ENCODE results near the gene TRMT5. TPM values are rescaled to one million over a fixed set of nuclear protein-coding genes. Genes with fewer than 3 reads are reported as not detected.

The TRMT5 gene
- total RNA-seq, 1 experiment from 2014 or later, result 24.9 TPM

DNA sequence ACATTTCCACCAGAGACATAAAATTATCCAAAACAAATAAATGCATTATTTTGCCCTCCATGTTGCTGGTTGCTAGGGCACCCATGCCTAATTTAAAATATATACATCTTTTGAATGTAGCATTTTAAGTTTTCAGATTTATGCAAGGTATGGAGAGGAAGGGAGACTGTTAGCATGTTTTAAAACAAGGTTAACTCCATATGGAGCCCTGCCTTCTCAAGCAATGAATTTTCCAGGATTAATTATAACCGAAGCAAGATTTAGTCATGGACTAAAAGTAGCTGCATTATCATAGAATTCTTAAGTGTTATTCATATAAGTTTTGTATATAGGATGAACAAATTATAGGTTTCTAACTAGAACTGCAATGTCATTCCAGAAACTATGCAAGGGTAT is 37.2 kb downstream of the TRMT5 start:
- Mint-ChIP-seq H3K27me3 (ENCODE audit: low read depth) (no peaks in the 10 kb centered on the region; the same call in 1 of the 2 replicates), H3K9me3 (no peaks in the 10 kb centered on the region), H3K4me3 (no peak overlapping the region), H3K36me3 (ENCODE audit: insufficient read depth in 1 of 3, low read depth in 3 of 3) (no peaks in the 10 kb centered on the region), H3K4me1 (peaks cover 3 to 7% of the 10 kb centered on the region in 2 experiments; a peak in 3 of 4 replicates), H3K27ac (peak overlapping the region in 1 of 3 experiments; percentile 14; a peak in 1 of 7 replicates)
- H2BK5ac ChIP-seq (ENCODE audit: insufficient read length, low read length), result no peak overlapping the region
- no CpG with 5 or more reads among the region's 1 CpG for WGBS (ENCODE audit: extremely low coverage, insufficient read length, low lambda C conversion rate)
- H4K5ac ChIP-seq (ENCODE audit: insufficient read length, low read depth, low read length), result no peak overlapping the region
- no peak overlapping the region for H2BK15ac ChIP-seq (ENCODE audit: low read depth, low read length)
- H3K27ac ChIP-seq (ENCODE audit: insufficient read length, low read depth, low read length), result no peak overlapping the region
- no peak overlapping the region for H2BK20ac ChIP-seq (ENCODE audit: low read depth, low read length, poor library complexity, severe bottlenecking)
- H3K9me3 ChIP-seq (ENCODE audit: control insufficient read depth, low read depth, low read length), result no peaks in the 10 kb centered on the region
- H2AFZ ChIP-seq (ENCODE audit: low read length), result no peak overlapping the region
- TF ChIP-seq, protein P1, sequence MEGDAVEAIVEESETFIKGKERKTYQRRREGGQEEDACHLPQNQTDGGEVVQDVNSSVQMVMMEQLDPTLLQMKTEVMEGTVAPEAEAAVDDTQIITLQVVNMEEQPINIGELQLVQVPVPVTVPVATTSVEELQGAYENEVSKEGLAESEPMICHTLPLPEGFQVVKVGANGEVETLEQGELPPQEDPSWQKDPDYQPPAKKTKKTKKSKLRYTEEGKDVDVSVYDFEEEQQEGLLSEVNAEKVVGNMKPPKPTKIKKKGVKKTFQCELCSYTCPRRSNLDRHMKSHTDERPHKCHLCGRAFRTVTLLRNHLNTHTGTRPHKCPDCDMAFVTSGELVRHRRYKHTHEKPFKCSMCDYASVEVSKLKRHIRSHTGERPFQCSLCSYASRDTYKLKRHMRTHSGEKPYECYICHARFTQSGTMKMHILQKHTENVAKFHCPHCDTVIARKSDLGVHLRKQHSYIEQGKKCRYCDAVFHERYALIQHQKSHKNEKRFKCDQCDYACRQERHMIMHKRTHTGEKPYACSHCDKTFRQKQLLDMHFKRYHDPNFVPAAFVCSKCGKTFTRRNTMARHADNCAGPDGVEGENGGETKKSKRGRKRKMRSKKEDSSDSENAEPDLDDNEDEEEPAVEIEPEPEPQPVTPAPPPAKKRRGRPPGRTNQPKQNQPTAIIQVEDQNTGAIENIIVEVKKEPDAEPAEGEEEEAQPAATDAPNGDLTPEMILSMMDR (conservative IDR thresholded peaks at IDR 0.05), result no peak
- H4K20me1 ChIP-seq (ENCODE audit: control insufficient read depth, insufficient read depth, insufficient read length), result no peaks in the 10 kb centered on the region
- no peak overlapping the region for H3T11ph ChIP-seq (ENCODE audit: low read length)
- H3K27me3 ChIP-seq (ENCODE audit: insufficient read depth, low read length), result no peaks in the 10 kb centered on the region
- no peak for DNase-seq
- no peak overlapping the region for H3K4ac ChIP-seq (ENCODE audit: low read depth, low read length)
- H2AK5ac ChIP-seq (ENCODE audit: insufficient read length, low read length), result no peak overlapping the region
- no peak overlapping the region for H3K23ac ChIP-seq (ENCODE audit: insufficient read length, low read depth, low read length)
- no peaks in the 10 kb centered on the region for H3K4me1 ChIP-seq (ENCODE audit: insufficient read depth, low read length)
- H3K18ac ChIP-seq (ENCODE audit: insufficient read length, low read depth, low read length), result no peak overlapping the region
- H3K14ac ChIP-seq (ENCODE audit: insufficient read depth, low read length), result no peak overlapping the region
- H4K91ac ChIP-seq (ENCODE audit: insufficient read length, low read depth, low read length), result no peak overlapping the region
- H3K79me1 ChIP-seq (ENCODE audit: insufficient read depth, low read depth, low read length, poor library complexity, severe bottlenecking), result no peaks in the 10 kb centered on the region
- H3K23me2 ChIP-seq (ENCODE audit: insufficient read length, low read depth, low read length, poor library complexity, severe bottlenecking), result no peaks in the 10 kb centered on the region
- no peak overlapping the region for H4K8ac ChIP-seq (replicated peaks; ENCODE audit: insufficient read length, low read depth, low read length)
- no peak overlapping the region for H3K56ac ChIP-seq (ENCODE audit: insufficient read length, low read depth, low read length)
- no peak overlapping the region for H2BK120ac ChIP-seq (ENCODE audit: low read depth, low read length, poor library complexity, severe bottlenecking)
- no peaks in the 10 kb centered on the region for H3K79me2 ChIP-seq (ENCODE audit: insufficient read depth, low read length)
- H2BK12ac ChIP-seq (ENCODE audit: insufficient read length, low read depth, low read length), result no peak overlapping the region
- no peak overlapping the region for H3K4me2 ChIP-seq (ENCODE audit: insufficient read depth, insufficient read length, low read length)
- no peak overlapping the region for H3K9ac ChIP-seq (ENCODE audit: extremely low read depth, insufficient read length, low read length)
